H1 (cell line): Measurements from ENCODE around the gene FOXQ1.

ENCODE experiments used
- EGR1 ChIP-seq: IDR thresholded peaks from 2 replicates; pipeline ENCODE4 v1.6.1; 2011; ENCODE audit warnings: low read depth, low read length, borderline replicate concordance
- TF ChIP-seq, protein P1 (sequence below), 3 experiments: IDR thresholded peaks; 1 replicate in 2 of 3; 2 replicates in 1 of 3; pipeline versions ENCODE4 v1.5.1 to v1.6.1; 2011; ENCODE audit warnings: low read length in 3 of 3, mild to moderate bottlenecking in 3 of 3, inconsistent platforms in 2 of 3, low read depth in 1 of 3, moderate library complexity in 1 of 3; ENCODE audit not compliant: insufficient read depth in 1 of 3; ENCODE audit errors: control extremely low read depth in 1 of 3

DNA sequence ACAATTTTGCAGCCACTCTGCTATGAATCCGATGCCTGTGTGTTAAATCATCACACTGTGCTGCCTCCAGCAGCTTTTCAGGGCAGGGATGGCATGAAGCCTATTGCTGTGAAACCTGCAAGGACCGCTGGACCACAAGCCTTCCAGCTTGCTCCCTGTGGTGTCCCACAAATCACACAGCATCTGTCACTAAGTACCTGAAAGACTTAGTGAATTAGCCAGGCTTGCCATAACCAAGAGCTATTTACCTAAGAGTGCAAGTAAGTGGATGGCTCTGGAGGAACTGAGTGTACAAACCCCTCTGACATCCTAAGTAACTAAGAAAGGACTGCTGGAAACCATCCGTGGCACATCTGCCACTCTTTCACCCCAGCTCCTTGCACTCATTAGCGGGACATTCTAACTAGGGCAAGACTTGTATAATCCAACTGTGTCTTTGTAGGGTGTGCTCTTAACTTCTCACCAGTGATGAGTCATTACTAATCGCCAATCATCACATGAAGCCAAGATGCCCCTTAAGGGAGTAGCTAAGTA, 34.7 kb downstream of the FOXQ1 start:
- no peak for TF ChIP-seq EGR1
- TF ChIP-seq, protein P1, sequence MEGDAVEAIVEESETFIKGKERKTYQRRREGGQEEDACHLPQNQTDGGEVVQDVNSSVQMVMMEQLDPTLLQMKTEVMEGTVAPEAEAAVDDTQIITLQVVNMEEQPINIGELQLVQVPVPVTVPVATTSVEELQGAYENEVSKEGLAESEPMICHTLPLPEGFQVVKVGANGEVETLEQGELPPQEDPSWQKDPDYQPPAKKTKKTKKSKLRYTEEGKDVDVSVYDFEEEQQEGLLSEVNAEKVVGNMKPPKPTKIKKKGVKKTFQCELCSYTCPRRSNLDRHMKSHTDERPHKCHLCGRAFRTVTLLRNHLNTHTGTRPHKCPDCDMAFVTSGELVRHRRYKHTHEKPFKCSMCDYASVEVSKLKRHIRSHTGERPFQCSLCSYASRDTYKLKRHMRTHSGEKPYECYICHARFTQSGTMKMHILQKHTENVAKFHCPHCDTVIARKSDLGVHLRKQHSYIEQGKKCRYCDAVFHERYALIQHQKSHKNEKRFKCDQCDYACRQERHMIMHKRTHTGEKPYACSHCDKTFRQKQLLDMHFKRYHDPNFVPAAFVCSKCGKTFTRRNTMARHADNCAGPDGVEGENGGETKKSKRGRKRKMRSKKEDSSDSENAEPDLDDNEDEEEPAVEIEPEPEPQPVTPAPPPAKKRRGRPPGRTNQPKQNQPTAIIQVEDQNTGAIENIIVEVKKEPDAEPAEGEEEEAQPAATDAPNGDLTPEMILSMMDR (IDR thresholded peaks at IDR 0.05; ENCODE audit: control extremely low read depth in 1 of 3, insufficient read depth in 1 of 3, low read depth in 1 of 3, low read length in 3 of 3), result no peak
